ENCODE measurements around the gene PMEPA1.

DNA sequence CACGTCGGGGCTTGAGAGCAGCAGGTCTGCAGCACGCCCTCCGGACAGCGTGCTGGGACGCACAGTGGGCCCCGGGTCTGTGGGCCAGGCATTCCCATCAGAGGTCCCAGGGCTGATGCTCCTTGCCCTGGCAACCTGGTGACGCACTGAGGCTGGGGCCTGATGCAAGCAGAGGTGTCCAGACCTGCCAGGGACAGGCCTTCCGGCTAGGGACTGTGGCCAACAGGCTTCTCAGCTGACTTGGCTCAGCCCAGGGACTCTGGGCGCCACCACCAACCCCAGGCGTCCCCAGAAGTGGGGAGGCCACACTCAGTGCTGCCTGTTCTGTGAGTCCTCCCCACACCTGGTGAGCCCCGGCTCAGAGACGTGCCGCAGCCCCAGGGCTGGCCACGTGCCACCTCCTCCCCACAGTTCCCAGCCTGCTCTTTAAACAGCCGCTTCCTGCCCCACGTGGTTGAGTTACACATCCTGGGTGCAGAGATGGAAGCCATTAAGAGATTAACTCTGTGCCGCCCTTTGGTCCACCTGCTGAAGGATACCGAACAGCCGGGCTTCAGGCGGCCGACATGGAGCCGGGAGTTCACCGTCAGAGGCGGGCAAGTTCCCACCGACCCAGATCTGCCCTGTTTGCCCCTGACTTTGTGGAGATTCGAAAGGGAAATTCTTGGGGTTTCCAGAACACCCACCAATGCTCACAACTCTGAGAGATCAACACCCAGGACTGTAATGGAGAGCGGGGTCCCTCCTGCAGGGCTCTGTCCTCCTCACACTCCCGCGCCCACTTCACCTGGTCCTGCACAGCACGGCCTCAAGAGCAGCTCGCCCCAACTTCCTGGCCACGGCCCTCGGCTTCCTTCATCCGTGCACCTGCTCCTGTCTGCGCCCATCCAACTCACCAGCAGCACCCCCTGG, 52.0 kb downstream of the PMEPA1 start:
- TF ChIP-seq POLR2A (IDR thresholded peaks at IDR 0.05) = no peak
- TF ChIP-seq, protein P1, sequence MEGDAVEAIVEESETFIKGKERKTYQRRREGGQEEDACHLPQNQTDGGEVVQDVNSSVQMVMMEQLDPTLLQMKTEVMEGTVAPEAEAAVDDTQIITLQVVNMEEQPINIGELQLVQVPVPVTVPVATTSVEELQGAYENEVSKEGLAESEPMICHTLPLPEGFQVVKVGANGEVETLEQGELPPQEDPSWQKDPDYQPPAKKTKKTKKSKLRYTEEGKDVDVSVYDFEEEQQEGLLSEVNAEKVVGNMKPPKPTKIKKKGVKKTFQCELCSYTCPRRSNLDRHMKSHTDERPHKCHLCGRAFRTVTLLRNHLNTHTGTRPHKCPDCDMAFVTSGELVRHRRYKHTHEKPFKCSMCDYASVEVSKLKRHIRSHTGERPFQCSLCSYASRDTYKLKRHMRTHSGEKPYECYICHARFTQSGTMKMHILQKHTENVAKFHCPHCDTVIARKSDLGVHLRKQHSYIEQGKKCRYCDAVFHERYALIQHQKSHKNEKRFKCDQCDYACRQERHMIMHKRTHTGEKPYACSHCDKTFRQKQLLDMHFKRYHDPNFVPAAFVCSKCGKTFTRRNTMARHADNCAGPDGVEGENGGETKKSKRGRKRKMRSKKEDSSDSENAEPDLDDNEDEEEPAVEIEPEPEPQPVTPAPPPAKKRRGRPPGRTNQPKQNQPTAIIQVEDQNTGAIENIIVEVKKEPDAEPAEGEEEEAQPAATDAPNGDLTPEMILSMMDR (IDR thresholded peaks at IDR 0.05) = no peak
